Psoas muscle (tissue), 8 donors: ENCODE results near the gene SHH. TPM values are rescaled to one million over a fixed set of nuclear protein-coding genes. Genes with fewer than 3 reads are reported as not detected.

ENCODE experiments used
- ATAC-seq, 4 donors: fragments of 200-7000 bp; cut with Tn5 transposase; one replicate each; pipeline ENCODE4 v1.9.1; 2020; ENCODE audit warnings: moderate library complexity in 3 of 4, mild to moderate bottlenecking in 2 of 4
- DNase-seq, 2 donors: peaks; one replicate each; pipeline ENCODE4 v3.0.0-alpha.2; 2020
- H3K27ac ChIP-seq: fragments of 200-600 bp; one replicate; pipeline ENCODE4 v1.8.0; 2022
- H3K27me3 ChIP-seq, 3 donors: fragments of 200-600 bp in 1 of 3; one replicate each; pipeline versions ENCODE4 v1.6.1 to v1.8.0; 2013 to 2022; ENCODE audit warnings: low read length in 2 of 3, mild to moderate bottlenecking in 2 of 3, moderate library complexity in 1 of 3; ENCODE audit not compliant: insufficient read depth in 3 of 3
- H3K36me3 ChIP-seq, 2 donors: fragments of 200-600 bp in 1 of 2; one replicate each; pipeline versions ENCODE4 v1.6.1 to v1.8.0; 2013 to 2022; ENCODE audit warnings: low read depth in 1 of 2, mild to moderate bottlenecking in 1 of 2, moderate library complexity in 1 of 2; ENCODE audit not compliant: insufficient read depth in 1 of 2
- H3K4me1 ChIP-seq: fragments of 200-600 bp; one replicate; pipeline ENCODE4 v1.8.0; 2022
- H3K4me3 ChIP-seq: fragments of 200-600 bp; one replicate; pipeline ENCODE4 v1.8.0; 2022; ENCODE audit warnings: mild to moderate bottlenecking
- H3K9me3 ChIP-seq: fragments of 200-600 bp; one replicate; pipeline ENCODE4 v1.8.0; 2022
- CTCF ChIP-seq: fragments of 200-600 bp; IDR thresholded peaks from one replicate; pipeline ENCODE4 v1.8.0; 2022; ENCODE audit warnings: antibody characterized with exemption
- WGBS, 3 donors: extraction: QIAGEN DNeasy Blood & Tissue Kit; methylation state at CpG; one replicate each; pipeline versions ENCODE4 v1.1.6 to v1.1.7; 2013; 5-methylcytosine and 5-hydroxymethylcytosine counted together
- intact Hi-C, 2 donors: fragments of 100-400 bp; cut with DNase I; formaldehyde crosslinking; loops; one replicate each; pipeline versions ENCODE4 v1.11.0 to v1.14.2; 2022
- polyA plus RNA-seq, 3 donors: library from polyadenylated mRNA; stranded (reverse); fragments of 200-250 nt; gene quantifications; one replicate each; pipeline ENCODE4 v1.2.3, GENCODE V29; 2013
- total RNA-seq, 4 donors: library from RNA; stranded (reverse); fragmentation: NEBNext Ultra II Directional in 2 of 4; extraction: Animal tissue kit (Norgen Biotek cat#: 25700) in 2 of 4; gene quantifications; one replicate each; pipeline versions ENCODE4 v1.2.1 to v1.2.4, GENCODE V29; 2021 to 2023
- donor health status: healthy with polysubstance abuse.
- donor health status: DM: no; HTN: no; CAD: no; lungs with moderate emphysema.
- donor health status: Bipolar disorder and iron deficiency.
- donor health status: healthy.
- donor health status: DM: yes; HTN: yes; CAD: no.
- donor health status: DM: no; HTN: no; CAD: no.
- donor health status: DM: no; HTN: no; CAD: no.
- donor health status: DM: yes; HTN: yes; CAD: no.

The SHH gene
- total and polyA plus RNA-seq, 7 donors: 0.01 TPM; not detected in 5

GRCh38 chr7:155811560-155811894 is 736 bp downstream of the SHH start:
- DNase-seq: no peak
- intact Hi-C loops: no loop called here
- WGBS, 3 donors: 0 to 1% (median 1%) methylated on average over 13 of the region's 13 CpGs
- TF ChIP-seq CTCF: no peak
- Histone ChIP-seq H3K4me3 (no peak overlapping the region), H3K9me3 (no peaks in the 10 kb centered on the region), H3K27ac (no peak overlapping the region), H3K36me3 (no peaks in the 10 kb centered on the region), H3K27me3 (peaks cover 5 to 90% (median 63%) of the 10 kb centered on the region in 3 donors), H3K4me1 (peaks cover 8% of the 10 kb centered on the region)
- ATAC-seq: no peak

GRCh38 chr7:155810770-155811559 is 1.3 kb downstream of the SHH start:
- 1 to 3% (median 2%) methylated on average over 21 of the region's 21 CpGs for WGBS, 3 donors
- H3K4me1 ChIP-seq: peaks cover 9% of the 10 kb centered on the region

GRCh38 chr7:155809947-155810769 is 2.1 kb downstream of the SHH start:
- DNase-seq: no peak
- Histone ChIP-seq H3K4me1 (peaks cover 17% of the 10 kb centered on the region), H3K27me3 (peaks cover 5 to 95% (median 70%) of the 10 kb centered on the region in 3 donors), H3K9me3 (no peaks in the 10 kb centered on the region), H3K27ac (no peak overlapping the region), H3K4me3 (peak overlapping the region; percentile 32), H3K36me3 (no peaks in the 10 kb centered on the region)
- WGBS, 3 donors: 1% methylated on average over 57 to 69 of the region's 69 CpGs
- ATAC-seq: no peak
- intact Hi-C loops: no loop called here
- TF ChIP-seq CTCF: no peak

More at GRCh38 chr7:155810770-155811559, 1.3 kb downstream of the SHH start:
- Histone ChIP-seq H3K9me3 (no peaks in the 10 kb centered on the region), H3K27ac (no peak overlapping the region), H3K4me3 (no peak overlapping the region), H3K36me3 (no peaks in the 10 kb centered on the region), H3K27me3 (peaks cover 5 to 94% (median 66%) of the 10 kb centered on the region in 3 donors)
- intact Hi-C loops: no loop called here
- no peak for TF ChIP-seq CTCF
- DNase-seq (no peak), ATAC-seq (no peak)

- Histone ChIP-seq H3K9me3 (no peaks in the 10 kb centered on the region), H3K27me3 (peaks cover 5 to 99% (median 70%) of the 10 kb centered on the region in 3 donors), H3K4me3 (peak overlapping the region; percentile 32), H3K4me1 (peaks cover 19% of the 10 kb centered on the region), H3K36me3 (no peaks in the 10 kb centered on the region), H3K27ac (no peak overlapping the region)
- intact Hi-C loops: no loop called here
- no peak for ATAC-seq
- no peak for DNase-seq
- no peak for TF ChIP-seq CTCF
- WGBS, 3 donors: 1% methylated on average over 28 to 43 of the region's 43 CpGs
Observed at GRCh38 chr7:155809332-155809946, 2.8 kb downstream of the SHH start.
